ENCODE results near the gene AZGP1.

GRCh38 chr7:99990460-99990852, 14.6 kb upstream of the AZGP1 start:
- TF ChIP-seq, protein P1, sequence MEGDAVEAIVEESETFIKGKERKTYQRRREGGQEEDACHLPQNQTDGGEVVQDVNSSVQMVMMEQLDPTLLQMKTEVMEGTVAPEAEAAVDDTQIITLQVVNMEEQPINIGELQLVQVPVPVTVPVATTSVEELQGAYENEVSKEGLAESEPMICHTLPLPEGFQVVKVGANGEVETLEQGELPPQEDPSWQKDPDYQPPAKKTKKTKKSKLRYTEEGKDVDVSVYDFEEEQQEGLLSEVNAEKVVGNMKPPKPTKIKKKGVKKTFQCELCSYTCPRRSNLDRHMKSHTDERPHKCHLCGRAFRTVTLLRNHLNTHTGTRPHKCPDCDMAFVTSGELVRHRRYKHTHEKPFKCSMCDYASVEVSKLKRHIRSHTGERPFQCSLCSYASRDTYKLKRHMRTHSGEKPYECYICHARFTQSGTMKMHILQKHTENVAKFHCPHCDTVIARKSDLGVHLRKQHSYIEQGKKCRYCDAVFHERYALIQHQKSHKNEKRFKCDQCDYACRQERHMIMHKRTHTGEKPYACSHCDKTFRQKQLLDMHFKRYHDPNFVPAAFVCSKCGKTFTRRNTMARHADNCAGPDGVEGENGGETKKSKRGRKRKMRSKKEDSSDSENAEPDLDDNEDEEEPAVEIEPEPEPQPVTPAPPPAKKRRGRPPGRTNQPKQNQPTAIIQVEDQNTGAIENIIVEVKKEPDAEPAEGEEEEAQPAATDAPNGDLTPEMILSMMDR (IDR thresholded peaks at IDR 0.05) = no peak
- no peak for TF ChIP-seq EP300 (IDR thresholded peaks at IDR 0.05)
- no peak for TF ChIP-seq POLR2A (IDR thresholded peaks at IDR 0.05)
